ENCODE data around the gene ITPR1.

DNA sequence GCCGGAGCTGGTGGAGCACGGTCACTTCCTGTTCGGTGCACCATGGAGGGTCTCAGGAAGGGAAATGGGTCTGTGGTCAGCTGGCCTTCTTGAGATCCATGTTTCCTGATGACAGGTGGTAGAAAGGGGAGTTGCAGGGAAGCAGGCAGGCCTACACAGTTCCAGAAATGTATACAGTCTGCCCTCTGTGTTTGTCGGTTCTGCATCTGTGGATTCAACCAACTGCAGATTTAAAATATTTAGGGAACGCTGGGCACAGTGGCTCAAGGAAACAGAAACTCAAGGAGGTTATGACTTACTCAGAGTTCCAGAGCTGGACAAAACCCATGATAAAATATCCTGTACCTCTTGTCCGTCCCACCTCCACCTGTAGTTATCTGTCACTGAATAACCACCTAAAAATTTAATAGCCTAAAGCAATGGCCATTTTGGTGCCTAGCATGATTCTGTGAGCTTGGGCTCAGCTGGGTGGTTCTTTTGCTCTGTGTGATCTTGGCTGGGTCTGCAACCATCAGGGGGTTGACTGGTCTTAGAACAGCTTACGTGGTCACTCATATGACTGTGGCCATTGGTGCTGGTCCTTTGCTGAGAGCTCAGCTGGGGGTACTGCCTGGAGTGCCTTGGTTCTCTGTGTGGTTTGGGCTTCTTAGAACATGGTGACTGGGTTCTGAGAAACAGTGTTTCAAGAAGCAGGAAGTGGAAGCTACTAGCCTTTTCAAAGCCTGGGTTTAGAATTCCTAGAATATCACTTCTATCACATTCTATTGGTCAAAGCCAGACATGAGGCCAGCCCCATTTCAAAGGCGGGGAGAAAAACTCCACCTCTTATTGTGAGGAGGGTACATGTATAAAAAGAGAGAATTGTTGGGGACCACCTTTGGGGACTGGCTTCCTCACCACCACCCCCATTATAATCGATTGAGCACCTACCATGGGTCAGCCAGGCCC lies 246.4 kb downstream of the ITPR1 start:
- TF ChIP-seq, protein P1, sequence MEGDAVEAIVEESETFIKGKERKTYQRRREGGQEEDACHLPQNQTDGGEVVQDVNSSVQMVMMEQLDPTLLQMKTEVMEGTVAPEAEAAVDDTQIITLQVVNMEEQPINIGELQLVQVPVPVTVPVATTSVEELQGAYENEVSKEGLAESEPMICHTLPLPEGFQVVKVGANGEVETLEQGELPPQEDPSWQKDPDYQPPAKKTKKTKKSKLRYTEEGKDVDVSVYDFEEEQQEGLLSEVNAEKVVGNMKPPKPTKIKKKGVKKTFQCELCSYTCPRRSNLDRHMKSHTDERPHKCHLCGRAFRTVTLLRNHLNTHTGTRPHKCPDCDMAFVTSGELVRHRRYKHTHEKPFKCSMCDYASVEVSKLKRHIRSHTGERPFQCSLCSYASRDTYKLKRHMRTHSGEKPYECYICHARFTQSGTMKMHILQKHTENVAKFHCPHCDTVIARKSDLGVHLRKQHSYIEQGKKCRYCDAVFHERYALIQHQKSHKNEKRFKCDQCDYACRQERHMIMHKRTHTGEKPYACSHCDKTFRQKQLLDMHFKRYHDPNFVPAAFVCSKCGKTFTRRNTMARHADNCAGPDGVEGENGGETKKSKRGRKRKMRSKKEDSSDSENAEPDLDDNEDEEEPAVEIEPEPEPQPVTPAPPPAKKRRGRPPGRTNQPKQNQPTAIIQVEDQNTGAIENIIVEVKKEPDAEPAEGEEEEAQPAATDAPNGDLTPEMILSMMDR (IDR thresholded peaks at IDR 0.05), result no peak
- TF ChIP-seq POLR2A (IDR thresholded peaks at IDR 0.05), result no peak

Data from esophagus squamous epithelium (tissue), 4 donors.